OCI-LY1 (cell line): ENCODE measurements around the gene EML6.

ENCODE experiments used
- H2AFZ ChIP-seq: fragments of 200-600 bp; sonication (generic), shearing (Covaris generic); 2 replicates; pipeline ENCODE4 v1.6.0; 2014; ENCODE audit warnings: antibody characterized with exemption, mild to moderate bottlenecking, low read length
- H3F3A ChIP-seq: fragments of 200-600 bp; sonication (generic), shearing (Covaris generic); 2 replicates; pipeline ENCODE4 v1.6.0; 2014; ENCODE audit warnings: mild to moderate bottlenecking, antibody characterized with exemption, low read length, moderate library complexity; ENCODE audit not compliant: insufficient read depth
- H3K27ac ChIP-seq: fragments of 200-600 bp; sonication (generic); 2 replicates; pipeline ENCODE4 v1.5.1; 2014; ENCODE audit warnings: low read length, mixed run types, mild to moderate bottlenecking, low read depth; ENCODE audit not compliant: poor library complexity, severe bottlenecking
- H3K27me3 ChIP-seq: fragments of 200-600 bp; sonication (generic); 2 replicates; pipeline ENCODE4 v1.6.0; 2014; ENCODE audit warnings: antibody characterized with exemption, mild to moderate bottlenecking, low read length, moderate library complexity; ENCODE audit not compliant: insufficient read depth
- H3K36me3 ChIP-seq: fragments of 200-600 bp; sonication (generic); 2 replicates; pipeline ENCODE4 v1.6.1; 2014; ENCODE audit warnings: mild to moderate bottlenecking, antibody characterized with exemption, low read length, moderate library complexity, mixed read lengths; ENCODE audit not compliant: insufficient read depth
- H3K4me1 ChIP-seq: fragments of 200-600 bp; sonication (generic); 2 replicates; pipeline ENCODE4 v1.5.1; 2014; ENCODE audit warnings: mild to moderate bottlenecking, low read length, moderate library complexity; ENCODE audit not compliant: insufficient read depth, severe bottlenecking
- H3K4me2 ChIP-seq: fragments of 200-600 bp; sonication (generic), shearing (Covaris generic); 2 replicates; pipeline ENCODE4 v1.6.1; 2014; ENCODE audit warnings: low read length
- H3K4me3 ChIP-seq: fragments of 200-600 bp; sonication (generic); 2 replicates; pipeline ENCODE4 v1.5.1; 2014; ENCODE audit warnings: low read length, low read depth, mild to moderate bottlenecking, mixed read lengths; ENCODE audit not compliant: poor library complexity, severe bottlenecking
- H3K79me2 ChIP-seq: fragments of 200-600 bp; shearing (Covaris generic); 2 replicates; pipeline ENCODE4 v1.6.1; 2016; ENCODE audit warnings: mixed run types, low read length, mixed read lengths; ENCODE audit not compliant: insufficient read depth
- H3K9ac ChIP-seq: fragments of 200-600 bp; sonication (generic), shearing (Covaris generic); 2 replicates; pipeline ENCODE4 v1.6.1; 2014; ENCODE audit warnings: mild to moderate bottlenecking, low read length, mixed read lengths
- H3K9me2 ChIP-seq: fragments of 200-600 bp; sonication (generic), shearing (Covaris generic); 2 replicates; pipeline ENCODE4 v1.6.1; 2014; ENCODE audit warnings: low read depth, mild to moderate bottlenecking, low read length, mixed read lengths
- H3K9me3 ChIP-seq: fragments of 200-600 bp; shearing (Covaris generic); 2 replicates; pipeline ENCODE4 v1.6.1; 2014; ENCODE audit warnings: low read length, mixed read lengths
- H4K20me1 ChIP-seq: fragments of 200-600 bp; sonication (generic), shearing (Covaris generic); 2 replicates; pipeline ENCODE4 v1.6.0; 2016; ENCODE audit warnings: mild to moderate bottlenecking, low read length; ENCODE audit not compliant: insufficient read depth
- EZH2 ChIP-seq: fragments of 200-600 bp; sonication (generic), shearing (Covaris generic); IDR thresholded peaks from 2 replicates; pipeline ENCODE4 v1.8.0; 2017; ENCODE audit warnings: borderline replicate concordance, mixed run types, mild to moderate bottlenecking, antibody characterized with exemption, low read length, moderate library complexity, mixed read lengths
- TF ChIP-seq, protein P1 (sequence below): fragments of 200-600 bp; sonication (generic), shearing (Covaris generic); IDR thresholded peaks from 2 replicates; pipeline ENCODE4 v1.5.1; 2017; ENCODE audit warnings: mild to moderate bottlenecking, antibody characterized with exemption, low read length, moderate library complexity, mixed read lengths

Gene EML6

DNA sequence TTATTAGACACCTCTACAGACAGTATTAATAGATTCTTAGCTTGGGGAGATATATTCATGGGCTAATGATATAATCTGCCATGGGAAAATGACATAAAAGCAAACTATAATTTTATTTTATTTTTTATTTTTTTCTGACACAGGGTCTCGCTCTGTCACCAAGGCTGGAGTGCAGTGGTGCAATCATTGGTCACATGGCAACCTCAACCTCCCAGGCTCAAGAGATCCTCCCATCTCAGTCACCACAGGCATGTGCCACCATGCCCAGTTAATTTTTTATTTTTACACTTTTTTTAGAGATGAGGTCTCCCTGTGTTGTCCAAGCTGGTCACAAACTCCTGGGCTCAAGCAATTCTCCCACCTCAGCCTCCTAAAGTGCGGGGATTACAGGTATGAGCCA is 287.5 kb downstream of the EML6 start:
- H3K4me3 ChIP-seq = peak overlapping the region; percentile 63
- no peaks in the 10 kb centered on the region for H3K9me2 ChIP-seq
- no peak overlapping the region for H2AFZ ChIP-seq
- H3K4me1 ChIP-seq = peaks cover 82% of the 10 kb centered on the region
- H3K9ac ChIP-seq = peak overlapping the region; percentile 69
- peak overlapping the region; percentile 86 for H3K4me2 ChIP-seq
- H3K36me3 ChIP-seq = no peaks in the 10 kb centered on the region
- H4K20me1 ChIP-seq = no peaks in the 10 kb centered on the region
- H3F3A ChIP-seq = no peaks in the 10 kb centered on the region
- peaks cover 54% of the 10 kb centered on the region for H3K79me2 ChIP-seq
- TF ChIP-seq, protein P1, sequence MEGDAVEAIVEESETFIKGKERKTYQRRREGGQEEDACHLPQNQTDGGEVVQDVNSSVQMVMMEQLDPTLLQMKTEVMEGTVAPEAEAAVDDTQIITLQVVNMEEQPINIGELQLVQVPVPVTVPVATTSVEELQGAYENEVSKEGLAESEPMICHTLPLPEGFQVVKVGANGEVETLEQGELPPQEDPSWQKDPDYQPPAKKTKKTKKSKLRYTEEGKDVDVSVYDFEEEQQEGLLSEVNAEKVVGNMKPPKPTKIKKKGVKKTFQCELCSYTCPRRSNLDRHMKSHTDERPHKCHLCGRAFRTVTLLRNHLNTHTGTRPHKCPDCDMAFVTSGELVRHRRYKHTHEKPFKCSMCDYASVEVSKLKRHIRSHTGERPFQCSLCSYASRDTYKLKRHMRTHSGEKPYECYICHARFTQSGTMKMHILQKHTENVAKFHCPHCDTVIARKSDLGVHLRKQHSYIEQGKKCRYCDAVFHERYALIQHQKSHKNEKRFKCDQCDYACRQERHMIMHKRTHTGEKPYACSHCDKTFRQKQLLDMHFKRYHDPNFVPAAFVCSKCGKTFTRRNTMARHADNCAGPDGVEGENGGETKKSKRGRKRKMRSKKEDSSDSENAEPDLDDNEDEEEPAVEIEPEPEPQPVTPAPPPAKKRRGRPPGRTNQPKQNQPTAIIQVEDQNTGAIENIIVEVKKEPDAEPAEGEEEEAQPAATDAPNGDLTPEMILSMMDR = no peak
- no peak for TF ChIP-seq EZH2
- 0 out of 2 replicates have a peak, but pooled peaks cover 2% of the 10 kb centered on the region for H3K9me3 ChIP-seq
- peak overlapping the region; percentile 81 for H3K27ac ChIP-seq
- no peaks in the 10 kb centered on the region for H3K27me3 ChIP-seq

DNA sequence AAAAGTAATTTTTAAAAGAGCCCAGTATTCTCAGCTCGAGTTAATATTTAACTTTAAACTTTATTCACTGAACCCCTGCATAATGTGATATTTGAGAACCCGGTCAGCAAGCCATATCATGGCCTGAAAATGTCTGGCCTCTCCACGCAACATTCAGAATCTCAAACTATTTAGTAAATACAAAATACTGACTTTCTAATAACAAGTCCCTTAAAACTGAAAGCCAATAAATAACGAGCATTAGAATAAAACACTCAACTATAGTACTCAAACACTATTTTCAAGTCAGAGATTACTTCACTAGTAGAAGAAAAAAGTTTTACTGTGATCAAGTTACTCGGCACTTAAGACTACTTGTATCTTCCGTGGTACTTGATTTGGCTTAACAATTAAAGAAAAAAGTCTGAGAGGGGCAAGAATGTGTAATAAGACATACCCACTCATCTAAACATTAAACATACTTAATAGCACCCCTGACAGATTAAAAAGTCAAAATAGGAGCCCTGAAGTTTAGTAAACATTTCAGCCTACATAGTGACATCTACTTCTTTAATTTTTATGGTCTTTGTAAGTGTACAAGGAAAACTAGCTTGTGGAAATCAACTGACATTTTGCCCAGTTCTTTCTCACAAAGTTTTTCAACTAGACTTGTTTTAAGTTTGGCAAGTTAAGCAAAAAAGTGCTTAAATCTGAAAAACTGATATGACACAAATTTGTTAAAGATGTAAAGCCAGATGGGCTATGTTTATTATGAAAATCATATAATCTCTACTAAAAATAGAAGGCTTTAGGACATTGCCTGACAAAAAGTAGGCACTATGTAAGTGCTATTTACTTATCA is 288.6 kb downstream of the EML6 start:
- Histone ChIP-seq H3K4me2 (peak overlapping the region; percentile 86), H3K4me1 (peaks cover 70% of the 10 kb centered on the region), H3K4me3 (peak overlapping the region; percentile 47), H3K9me3 (0 out of 2 replicates have a peak, but pooled peaks cover 2% of the 10 kb centered on the region), H4K20me1 (no peaks in the 10 kb centered on the region), H3K9me2 (no peaks in the 10 kb centered on the region), H2AFZ (peak overlapping the region; percentile 85; the same call in 1 of the 2 replicates), H3K36me3 (no peaks in the 10 kb centered on the region), H3K27me3 (no peaks in the 10 kb centered on the region), H3F3A (no peaks in the 10 kb centered on the region), H3K79me2 (peaks cover 43% of the 10 kb centered on the region), H3K27ac (peak overlapping the region; percentile 81), H3K9ac (peak overlapping the region; percentile 46)
- TF ChIP-seq, protein P1 = no peak
- TF ChIP-seq EZH2 = no peak

DNA sequence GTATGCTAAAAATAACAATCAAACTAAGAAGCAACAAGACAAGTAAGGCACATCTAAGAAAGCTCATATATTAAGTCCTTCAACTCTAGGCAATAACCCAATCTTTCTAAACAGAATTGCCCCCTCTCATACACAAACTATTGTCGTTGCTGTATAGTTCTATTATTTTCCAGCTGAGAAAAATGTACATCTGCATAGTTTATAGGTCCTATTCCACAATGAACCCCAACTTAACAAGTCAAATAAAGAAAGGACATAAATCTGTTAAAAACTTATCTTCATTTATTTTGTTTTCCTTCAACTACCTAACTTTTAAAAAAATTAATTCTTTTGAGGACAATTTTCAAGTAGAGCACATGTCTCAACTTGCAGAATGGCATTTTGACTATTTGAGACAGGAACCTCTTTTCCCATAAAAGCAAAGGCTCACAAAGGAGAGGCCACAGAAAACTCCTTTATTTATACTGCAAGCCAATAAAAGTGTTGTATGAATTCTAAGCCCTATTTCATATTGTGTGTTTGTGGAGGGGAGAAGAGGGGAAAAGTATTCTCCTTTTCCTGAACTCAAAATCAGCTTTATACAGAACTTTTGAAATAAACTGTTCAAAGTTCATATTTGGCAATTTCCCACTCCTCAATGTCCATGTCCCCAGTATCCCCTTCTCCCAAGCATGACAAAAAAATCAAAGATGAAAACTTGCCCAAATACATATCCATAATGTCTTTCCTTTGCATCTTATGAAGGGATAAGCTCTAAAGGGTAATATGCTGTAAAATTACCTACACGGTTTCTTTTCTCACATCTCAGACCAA is 289.4 kb downstream of the EML6 start:
- peaks cover 62% of the 10 kb centered on the region for H3K4me1 ChIP-seq
- H3K27me3 ChIP-seq = no peaks in the 10 kb centered on the region
- H2AFZ ChIP-seq = no peak overlapping the region
- no peaks in the 10 kb centered on the region for H3F3A ChIP-seq
- H3K79me2 ChIP-seq = peaks cover 36% of the 10 kb centered on the region
- peak overlapping the region; percentile 81 for H3K27ac ChIP-seq
- no peak overlapping the region for H3K4me3 ChIP-seq
- peak overlapping the region; percentile 46; the same call in 1 of the 2 replicates for H3K9ac ChIP-seq
- TF ChIP-seq EZH2 = no peak
- TF ChIP-seq, protein P1 = no peak
- H4K20me1 ChIP-seq = no peaks in the 10 kb centered on the region
- no peaks in the 10 kb centered on the region for H3K9me2 ChIP-seq
- no peaks in the 10 kb centered on the region; the same call in 1 of the 2 replicates for H3K36me3 ChIP-seq
- peak overlapping the region; percentile 86; the same call in 1 of the 2 replicates for H3K4me2 ChIP-seq
- H3K9me3 ChIP-seq = 0 out of 2 replicates have a peak, but pooled peaks cover 2% of the 10 kb centered on the region
